Measurements from ENCODE around the gene ZNF593. TPM values are rescaled to one million over a fixed set of nuclear protein-coding genes. Genes with fewer than 3 reads are reported as not detected.

The ZNF593 gene
- total RNA-seq, 8 experiments from 2014 or later: 29.9 to 109 (median 47.4) TPM

DNA sequence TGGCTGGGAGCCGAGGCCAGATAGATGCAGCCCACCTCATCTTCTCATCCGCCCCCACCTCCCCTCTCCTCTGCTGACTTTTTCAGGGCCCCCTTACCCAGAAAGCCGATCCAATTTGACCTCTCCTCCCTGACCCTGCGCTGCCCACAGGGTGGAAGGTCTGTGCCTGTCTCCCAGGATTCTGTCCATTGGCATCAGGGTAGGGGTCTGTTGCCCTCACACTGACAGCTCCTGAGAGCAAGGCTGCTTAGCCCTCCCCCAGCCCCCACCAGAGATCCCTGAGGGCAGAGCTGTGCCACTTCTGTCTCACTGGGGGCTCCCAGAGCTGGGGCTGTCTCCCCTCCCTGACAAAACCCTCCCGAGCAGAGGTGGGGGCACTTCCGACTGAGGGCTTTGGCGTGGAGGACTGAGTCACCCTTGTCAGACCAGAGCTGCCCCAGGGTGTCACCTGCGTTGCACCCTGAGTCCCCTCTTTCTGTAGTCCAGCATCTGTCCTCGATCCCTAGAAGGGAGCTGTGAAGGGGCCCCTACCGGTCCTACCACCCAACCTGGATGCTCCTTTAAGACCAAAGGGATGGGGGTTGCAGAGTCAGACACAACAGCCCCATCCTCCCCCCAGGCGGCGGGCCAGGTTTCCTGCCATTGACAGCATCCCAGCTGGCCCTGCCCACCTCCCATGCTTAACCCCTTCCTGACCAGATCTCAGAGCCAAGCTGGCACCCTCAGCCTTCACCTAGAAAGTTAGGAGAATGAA is 13.2 kb upstream of the ZNF593 start:
- Histone ChIP-seq H3K27ac (no peak overlapping the region), H3K4me1 (replicated peaks in 1 of 2) (peaks cover 47 to 60% of the 10 kb centered on the region in 2 donors), H3K4me3 (no peak overlapping the region)

DNA sequence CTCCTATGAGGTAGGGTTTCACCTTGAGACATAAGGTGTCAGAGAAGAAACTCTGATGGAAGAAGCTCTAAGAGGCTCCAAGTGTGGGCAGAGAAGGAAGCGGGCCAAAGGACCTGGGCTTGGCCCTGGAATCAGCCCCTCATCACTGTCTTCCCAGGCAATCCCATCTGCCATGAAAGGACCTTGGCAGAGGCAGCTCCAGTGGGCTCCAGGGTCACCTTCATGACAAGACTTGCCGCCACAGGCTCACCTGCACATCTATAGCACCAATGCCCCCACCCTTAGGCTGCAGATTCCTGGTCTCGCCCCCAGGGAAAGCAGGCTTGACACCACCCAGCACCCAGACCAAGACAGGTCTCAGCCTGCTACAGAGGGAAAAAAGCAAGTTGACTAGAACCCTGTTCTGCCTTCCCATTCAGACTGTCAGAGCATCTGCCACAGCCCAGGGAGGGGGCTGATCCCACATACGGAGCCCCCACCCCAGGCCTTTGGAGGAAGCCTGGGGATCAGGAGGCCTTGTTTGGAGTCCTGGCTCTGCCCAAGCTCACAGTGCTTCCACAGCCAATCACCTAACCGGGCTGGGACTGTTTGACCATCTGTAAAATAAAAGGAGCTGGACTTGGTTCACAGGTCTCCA is 11.3 kb upstream of the ZNF593 start:
- in situ Hi-C loops (cut with MboI; ENCODE audit: low pct_unique_long_range_greater_than_20kb in 2 of 9, low sequenced_read_pairs in 9 of 9, unreplicated experiment in 9 of 9): loop anchor here in 2 of 9 experiments (10.0 kb wide), 1 partner anchor 54 kb away; no protein-coding TSS in a partner anchor
- ATAC-seq (replicated peaks in 6 of 8): no peak
- H3K4me3 ChIP-seq: no peak overlapping the region
- H3K27ac ChIP-seq: no peak overlapping the region
- peaks cover 47 to 63% of the 10 kb centered on the region in 2 donors for H3K4me1 ChIP-seq (replicated peaks in 1 of 2)
- 58 to 100% (median 70%) methylated on average over 1 to 5 of the region's 5 CpGs; no CpG with 5 or more reads in 5 of the 10 experiments for WGBS, 10 experiments

More for the DNA sequence above, 13.2 kb upstream of the ZNF593 start:
- in situ Hi-C loops (cut with MboI; ENCODE audit: low pct_unique_long_range_greater_than_20kb in 2 of 9, low sequenced_read_pairs in 9 of 9, unreplicated experiment in 9 of 9): loop anchor here in 2 of 9 experiments (10.0 kb wide), 1 partner anchor 52 kb away; no protein-coding TSS in a partner anchor
- WGBS, 10 experiments: 0 to 60% (median 52%) methylated on average over 2 to 3 of the region's 12 CpGs; no CpG with 5 or more reads in 7 of the 10 experiments
- peak in 3 of 8 experiments; percentile 4 to 50 (median 14) for ATAC-seq (replicated peaks in 6 of 8)

DNA sequence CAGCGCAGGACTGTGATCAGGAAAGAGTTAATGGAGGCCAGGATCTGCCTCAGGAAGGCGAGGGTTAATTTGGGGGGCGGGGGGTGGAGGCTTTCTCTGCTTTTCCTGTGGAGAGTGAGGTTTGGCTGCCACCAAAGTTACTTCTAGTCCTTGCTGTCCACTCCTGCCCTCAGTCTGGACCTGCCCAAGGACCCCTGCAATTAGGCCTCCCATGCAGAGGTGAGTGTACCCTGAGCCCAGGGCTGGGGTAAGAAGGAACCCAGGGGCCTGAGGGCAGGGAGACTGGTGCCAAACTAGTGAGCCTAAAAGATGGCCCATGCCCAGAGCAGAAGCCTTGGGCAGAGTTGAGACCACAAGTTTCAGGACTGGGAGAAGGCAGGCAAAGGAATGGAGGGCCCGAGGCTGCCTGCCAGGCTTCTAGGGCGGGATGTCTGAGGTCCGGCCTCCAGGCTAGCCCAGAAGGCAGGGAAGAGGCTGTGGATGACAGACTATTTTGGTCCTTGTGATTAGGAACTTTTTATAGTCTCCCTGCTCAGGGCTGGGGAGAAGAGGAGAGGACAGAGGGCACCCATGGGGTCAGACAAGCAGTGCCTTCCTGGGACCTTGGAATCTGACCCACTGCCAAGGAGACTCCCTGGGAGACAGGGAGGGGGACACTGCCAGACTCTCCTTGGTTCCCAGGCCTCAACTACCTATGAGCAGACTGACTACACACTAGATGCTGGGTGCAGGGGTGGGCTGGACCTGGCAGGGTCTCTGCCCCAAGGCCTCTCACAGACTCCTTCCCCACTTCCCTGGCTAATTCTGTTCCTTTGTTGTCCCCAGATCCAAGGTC is 10.6 kb upstream of the ZNF593 start, which contains the start of gene FAM110D:
Gene FAM110D (plus strand): TSS at position 172 of the 835 bp plus-strand sequence. CDS start 2,213 bp downstream, outside the sequence.
- H3K4me3 ChIP-seq: no peak within 1 kb of the TSS
- WGBS, 10 experiments: 0 to 67% (median 27%) methylated on average over 1 to 5 of the region's 6 CpGs; no CpG with 5 or more reads in 4 of the 10 experiments
- ATAC-seq (replicated peaks in 6 of 8): peak in 2 of 8 experiments; percentile 3 to 10
- H3K27ac ChIP-seq: no peak within 1 kb of the TSS
- in situ Hi-C loops (cut with MboI; ENCODE audit: low pct_unique_long_range_greater_than_20kb in 2 of 9, low sequenced_read_pairs in 9 of 9, unreplicated experiment in 9 of 9): loop anchor here in 2 of 9 experiments (10.0 kb wide), 1 partner anchor 54 kb away; no protein-coding TSS in a partner anchor
- peaks cover 47 to 69% of the 10 kb centered on the region in 2 donors for H3K4me1 ChIP-seq (replicated peaks in 1 of 2)

DNA sequence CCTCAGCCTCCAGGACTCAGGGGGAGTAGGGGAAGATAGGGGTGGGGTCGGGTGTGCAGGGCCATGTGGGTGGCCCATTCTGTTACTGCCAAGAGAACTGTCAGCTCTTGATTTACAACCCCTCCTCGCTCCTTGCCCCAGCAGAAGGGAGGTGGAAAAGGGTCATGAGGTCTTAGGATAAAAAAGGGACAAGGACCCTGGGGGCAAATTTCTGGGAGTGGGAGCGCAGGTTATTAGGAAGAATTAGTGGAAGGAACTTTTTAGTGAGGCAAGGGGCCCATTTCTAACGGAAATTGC is 10.0 kb upstream of the ZNF593 start:
- Histone ChIP-seq H3K4me3 (no peak overlapping the region), H3K4me1 (replicated peaks in 1 of 2) (peaks cover 49 to 68% of the 10 kb centered on the region in 2 donors), H3K27ac (no peak overlapping the region)
- ATAC-seq (replicated peaks in 6 of 8): no peak
- in situ Hi-C loops (cut with MboI; ENCODE audit: low pct_unique_long_range_greater_than_20kb in 2 of 9, low sequenced_read_pairs in 9 of 9, unreplicated experiment in 9 of 9): loop anchor here in 2 of 9 experiments (10.0 kb wide), 1 partner anchor 55 kb away; no protein-coding TSS in a partner anchor
- whole genome bisulfite sequencing, 10 experiments: 0 to 100% (median 31%) methylated on average over 1 to 4 of the region's 4 CpGs; no CpG with 5 or more reads in 4 of the 10 experiments

DNA sequence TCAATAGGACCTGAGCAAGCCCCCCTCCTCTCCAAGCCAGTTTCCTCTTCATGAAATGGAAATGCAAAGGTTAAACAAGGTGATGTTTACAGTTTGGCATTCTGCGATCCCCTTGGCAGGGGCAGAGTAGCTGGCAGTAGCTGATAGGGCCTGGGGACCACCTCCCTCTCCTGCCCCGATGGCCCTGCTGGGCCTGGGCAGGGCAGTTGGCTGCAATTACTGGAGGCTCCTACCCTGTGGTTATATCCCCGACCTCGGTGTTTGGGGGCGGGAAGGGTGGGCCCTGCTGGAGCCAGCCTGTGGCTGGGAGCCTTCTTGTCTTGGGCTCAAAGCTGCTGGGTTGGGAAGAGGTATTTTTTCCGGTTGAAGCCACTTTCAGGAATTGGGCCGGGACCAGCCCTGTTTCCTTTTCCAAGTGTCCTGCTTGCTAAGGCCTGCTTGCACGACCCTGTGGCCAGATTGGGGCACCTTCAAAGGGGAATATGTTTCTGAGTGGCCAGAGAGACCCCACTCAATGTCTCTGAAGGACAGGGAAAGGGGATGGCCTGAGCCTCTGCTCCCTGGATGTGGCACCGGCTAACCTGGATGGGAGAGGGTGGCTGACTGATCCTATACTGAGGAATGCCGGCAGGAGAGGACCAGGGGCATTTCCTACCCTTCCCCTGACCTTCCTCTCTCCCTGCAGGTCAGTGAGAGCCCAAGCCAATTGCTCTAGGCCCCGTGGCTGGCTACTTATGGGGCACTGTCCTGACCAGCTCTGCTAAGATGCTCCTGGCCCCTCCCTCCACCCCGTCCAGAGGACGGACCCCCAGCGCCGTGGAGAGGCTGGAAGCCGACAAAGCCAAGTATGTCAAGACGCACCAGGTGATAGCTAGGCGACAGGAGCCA is 8.9 kb upstream of the ZNF593 start:
- H3K4me3 ChIP-seq: peak overlapping the region; percentile 22 to 39 (median 26)

DNA sequence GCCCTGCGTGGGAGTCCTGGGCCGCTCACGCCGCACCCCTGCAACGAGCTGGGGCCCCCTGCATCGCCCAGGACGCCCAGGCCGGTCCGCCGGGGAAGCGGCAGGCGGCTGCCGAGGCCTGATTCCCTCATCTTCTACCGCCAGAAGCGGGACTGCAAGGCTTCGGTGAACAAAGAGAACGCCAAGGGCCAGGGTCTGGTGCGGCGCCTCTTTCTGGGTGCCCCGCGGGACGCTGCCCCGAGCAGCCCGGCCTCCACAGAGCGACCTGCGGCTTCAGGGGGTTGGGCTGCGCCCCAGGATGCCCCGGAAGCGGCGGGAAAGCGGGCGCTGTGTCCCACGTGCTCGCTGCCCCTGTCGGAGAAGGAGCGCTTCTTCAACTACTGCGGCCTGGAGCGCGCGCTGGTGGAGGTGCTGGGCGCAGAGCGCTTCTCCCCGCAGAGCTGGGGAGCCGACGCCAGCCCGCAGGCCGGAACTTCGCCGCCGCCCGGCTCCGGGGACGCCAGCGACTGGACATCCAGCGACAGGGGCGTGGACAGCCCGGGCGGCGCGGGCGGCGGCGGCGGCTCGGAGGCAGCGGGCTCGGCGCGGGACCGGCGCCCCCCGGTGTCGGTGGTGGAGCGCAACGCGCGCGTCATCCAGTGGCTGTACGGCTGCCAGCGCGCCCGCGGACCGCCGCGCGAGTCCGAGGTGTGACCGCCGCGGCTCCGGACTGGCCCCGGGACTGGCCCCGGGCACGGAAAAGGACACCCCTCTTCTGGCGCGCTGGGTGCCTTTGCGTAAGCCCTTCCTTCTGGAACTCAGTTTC is 8.1 kb upstream of the ZNF593 start:
- ATAC-seq (replicated peaks in 6 of 8): peak; percentile 60 to 75 (median 68)
- Histone ChIP-seq H3K4me3 (peak overlapping the region; percentile 22 to 39 (median 26)), H3K27ac (peak overlapping the region in 1 of 2 donors; percentile 1), H3K4me1 (replicated peaks in 1 of 2) (peaks cover 30 to 57% of the 10 kb centered on the region in 2 donors)
- WGBS, 10 experiments: 0 to 24% (median 5%) methylated on average over 2 to 19 of the region's 98 CpGs; no CpG with 5 or more reads in 4 of the 10 experiments
- in situ Hi-C loops (cut with MboI; ENCODE audit: low pct_unique_long_range_greater_than_20kb in 2 of 9, low sequenced_read_pairs in 9 of 9, unreplicated experiment in 9 of 9): no loop called here

More for the DNA sequence above, 8.9 kb upstream of the ZNF593 start:
- 25 to 100% (median 63%) methylated on average over 1 to 12 of the region's 18 CpGs; no CpG with 5 or more reads in 3 of the 10 experiments for WGBS, 10 experiments
- no peak overlapping the region for H3K27ac ChIP-seq
- in situ Hi-C loops (cut with MboI; ENCODE audit: low pct_unique_long_range_greater_than_20kb in 2 of 9, low sequenced_read_pairs in 9 of 9, unreplicated experiment in 9 of 9): no loop called here
- peaks cover 38 to 66% of the 10 kb centered on the region in 2 donors for H3K4me1 ChIP-seq (replicated peaks in 1 of 2)
- ATAC-seq (replicated peaks in 6 of 8): peak in 2 of 8 experiments; percentile 16 to 18

DNA sequence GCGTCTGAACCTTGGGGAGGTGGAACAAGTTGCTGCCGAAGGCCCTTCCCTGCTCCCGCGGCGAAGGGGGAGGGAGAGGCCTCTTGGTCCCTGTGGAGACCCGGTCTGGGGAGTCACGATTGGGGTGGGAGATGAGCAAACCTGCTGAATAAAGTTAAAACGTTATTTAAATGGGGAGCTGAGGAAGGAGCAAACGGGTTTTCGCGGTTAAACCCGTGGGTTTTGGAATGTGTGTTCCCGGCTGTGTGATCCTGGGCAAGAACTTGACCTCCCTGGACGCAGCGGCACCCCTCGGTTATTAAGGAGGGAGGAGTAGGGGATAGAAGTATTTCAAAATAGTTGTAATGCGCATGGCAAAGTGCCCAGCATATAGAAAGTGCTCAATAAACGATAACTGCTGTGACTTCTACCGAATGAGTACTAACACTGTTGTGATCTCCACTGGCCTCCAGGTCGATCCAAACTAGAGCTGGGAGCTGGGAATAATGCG is 7.4 kb upstream of the ZNF593 start:
- Histone ChIP-seq H3K4me3 (peak overlapping the region; percentile 22 to 39 (median 26)), H3K27ac (no peak overlapping the region), H3K4me1 (replicated peaks in 1 of 2) (peaks cover 29 to 55% of the 10 kb centered on the region in 2 donors)
- in situ Hi-C loops (cut with MboI; ENCODE audit: low pct_unique_long_range_greater_than_20kb in 2 of 9, low sequenced_read_pairs in 9 of 9, unreplicated experiment in 9 of 9): no loop called here
- 0 to 100% (median 55%) methylated on average over 1 to 21 of the region's 21 CpGs; no CpG with 5 or more reads in 2 of the 10 experiments for WGBS, 10 experiments
- ATAC-seq (replicated peaks in 6 of 8): no peak

DNA sequence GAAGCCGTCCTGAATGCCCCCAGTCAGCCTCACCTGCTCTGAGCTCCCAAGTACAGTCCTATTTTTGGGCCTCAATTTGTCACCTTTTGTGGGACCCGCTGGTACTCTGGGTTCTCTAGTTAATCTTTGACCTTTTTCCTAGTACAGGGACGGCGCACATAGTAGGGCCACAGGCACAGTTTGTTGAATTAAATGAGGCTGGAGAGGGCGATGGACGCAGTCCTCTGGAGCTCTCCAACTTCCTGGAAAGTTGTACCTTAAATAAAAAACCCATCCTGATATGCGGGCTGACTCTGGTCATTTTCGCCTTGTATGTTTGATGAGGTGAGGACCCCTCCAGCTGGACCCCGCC is 6.0 kb upstream of the ZNF593 start:
- 48 to 94% (median 80%) methylated on average over 2 to 8 of the region's 9 CpGs; no CpG with 5 or more reads in 1 of the 10 experiments for WGBS, 10 experiments
- peak overlapping the region in 2 of 5 donors; percentile 22 to 28 for H3K4me3 ChIP-seq
- ATAC-seq (replicated peaks in 6 of 8): no peak
- H3K4me1 ChIP-seq (replicated peaks in 1 of 2): peaks cover 33 to 53% of the 10 kb centered on the region in 2 donors
- peak overlapping the region in 1 of 2 donors; percentile 31 for H3K27ac ChIP-seq
- in situ Hi-C loops (cut with MboI; ENCODE audit: low pct_unique_long_range_greater_than_20kb in 2 of 9, low sequenced_read_pairs in 9 of 9, unreplicated experiment in 9 of 9): no loop called here

DNA sequence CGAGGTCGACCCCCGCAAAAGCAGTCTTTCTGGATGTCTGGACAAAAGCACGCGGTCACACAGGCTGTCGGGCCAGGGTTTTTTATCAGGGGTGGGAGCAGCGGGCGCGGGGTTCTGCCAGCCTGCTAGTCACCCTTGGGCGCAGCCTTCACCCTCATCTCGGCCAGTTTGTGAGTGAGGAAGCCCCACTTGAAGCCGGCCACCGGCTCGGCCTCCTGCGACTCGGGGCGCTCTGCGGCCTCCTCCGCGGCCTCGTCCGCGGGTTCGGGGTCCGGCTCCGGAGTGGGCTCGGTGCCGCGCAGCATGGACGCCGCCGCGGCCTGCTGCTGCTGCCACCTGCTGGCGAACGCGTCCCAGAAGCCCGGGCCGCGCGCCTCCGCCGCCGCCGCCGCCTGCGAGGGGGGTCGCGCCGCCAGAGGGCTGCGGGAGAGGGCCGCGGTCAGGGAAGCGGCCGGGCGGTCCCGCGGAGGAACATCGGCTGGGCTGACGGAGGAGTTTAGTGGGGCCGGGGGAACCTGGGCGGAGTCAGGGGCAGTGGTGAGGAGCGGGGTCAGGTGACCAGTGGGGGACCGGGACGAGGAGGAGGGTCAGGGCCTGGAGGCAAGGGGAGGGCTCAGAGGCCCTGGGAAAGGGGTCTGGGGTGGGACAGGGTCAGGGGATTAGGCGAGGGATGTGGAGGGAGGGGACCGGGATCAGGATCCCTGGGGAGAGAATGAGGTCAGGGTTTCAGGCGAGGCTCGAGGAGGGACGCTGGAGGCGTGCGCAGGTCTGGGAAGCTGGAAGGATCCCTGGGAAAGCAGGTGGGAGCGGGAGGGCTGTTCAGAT is 5.5 kb upstream of the ZNF593 start:
- Histone ChIP-seq H3K4me1 (replicated peaks in 1 of 2) (peaks cover 33 to 53% of the 10 kb centered on the region in 2 donors), H3K27ac (peak overlapping the region in 1 of 2 donors; percentile 71), H3K4me3 (peak overlapping the region; percentile 8 to 28 (median 23))
- in situ Hi-C loops (cut with MboI; ENCODE audit: low pct_unique_long_range_greater_than_20kb in 2 of 9, low sequenced_read_pairs in 9 of 9, unreplicated experiment in 9 of 9): no loop called here
- 0 to 31% (median 10%) methylated on average over 2 to 13 of the region's 72 CpGs; no CpG with 5 or more reads in 3 of the 10 experiments for WGBS, 10 experiments
- ATAC-seq (replicated peaks in 6 of 8): peak; percentile 35 to 71 (median 52)

All from motor neuron (in vitro differentiated cells).